ENCODE data around the gene KIAA1210. TPM values are rescaled to one million over a fixed set of nuclear protein-coding genes. Genes with fewer than 3 reads are reported as not detected.

The KIAA1210 gene
- total and polyA plus RNA-seq, 2 of the 8 experiments (the other 6 are each of a cell fraction or from before 2014, with no cell fraction given), result 0.02 TPM; not detected in 1

- TF ChIP-seq CHD7 (IDR thresholded peaks at IDR 0.05; ENCODE audit: insufficient replicate concordance, low read length) (no peak), SIN3A (conservative IDR thresholded peaks at IDR 0.05 in 1 of 2, IDR thresholded peaks at IDR 0.05 in 1 of 2; ENCODE audit: low read depth in 1 of 2, low read length in 2 of 2) (no peak), CHD1 (IDR thresholded peaks at IDR 0.05; ENCODE audit: low read depth, low read length) (no peak), SIRT6 (IDR thresholded peaks at IDR 0.05; ENCODE audit: low read length) (no peak), KDM4A (IDR thresholded peaks at IDR 0.05; ENCODE audit: low read depth, low read length, severe bottlenecking) (no peak), PHF8 (conservative IDR thresholded peaks at IDR 0.05; ENCODE audit: low read depth, low read length) (no peak), BACH1 (IDR thresholded peaks at IDR 0.05; ENCODE audit: low read length) (no peak), EGR1 (IDR thresholded peaks at IDR 0.05; ENCODE audit: borderline replicate concordance, low read depth, low read length) (no peak), KDM1A (IDR thresholded peaks at IDR 0.05; ENCODE audit: borderline replicate concordance, low read length) (no peak), RFX5 (IDR thresholded peaks at IDR 0.05; ENCODE audit: borderline replicate concordance, low read depth, low read length) (no peak), SIX5 (IDR thresholded peaks at IDR 0.05; ENCODE audit: low read depth, low read length) (no peak)
Measured at GRCh38 chrX:119177278-119177677, 49.7 kb upstream of the KIAA1210 start (continued).

All from H1 (cell line).